Measurements from ENCODE around the gene SHE.

SHE gene

DNA sequence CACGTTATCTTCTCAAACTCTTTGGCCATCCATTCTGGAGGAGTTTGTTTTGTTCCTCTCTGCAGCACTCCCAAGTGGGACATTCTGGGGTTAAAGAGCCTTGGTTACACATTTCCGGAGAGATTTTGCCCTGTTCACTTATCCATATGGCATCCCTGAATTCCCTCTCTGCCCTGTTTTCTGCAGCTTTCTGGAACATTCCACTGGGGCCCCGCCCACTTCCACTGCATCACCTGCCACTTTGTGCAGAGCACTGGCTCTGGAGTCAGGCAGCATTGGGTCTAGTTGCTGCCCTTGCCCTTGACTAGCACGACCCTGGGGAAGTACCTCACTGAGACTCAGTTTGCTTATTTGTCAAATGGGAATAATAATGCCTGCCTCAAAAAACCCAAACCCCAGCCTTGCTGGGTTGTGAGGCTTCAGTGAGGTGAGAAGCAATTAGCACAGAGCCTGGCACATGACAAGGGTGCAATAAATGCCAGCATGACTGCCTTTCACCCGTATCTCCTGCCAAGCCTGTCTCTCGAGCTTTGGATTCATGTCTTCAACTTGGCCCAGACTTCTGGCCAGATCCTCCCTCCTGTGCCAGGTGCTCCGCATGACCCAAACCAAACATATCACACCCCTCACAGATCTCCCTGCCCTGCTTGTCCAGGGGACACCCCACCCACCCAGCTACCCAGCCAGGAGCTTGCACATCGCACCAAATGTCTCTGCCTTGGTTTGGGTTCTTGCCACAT lies 58.8 kb downstream of the SHE start:
- no peak for DNase-seq

DNA sequence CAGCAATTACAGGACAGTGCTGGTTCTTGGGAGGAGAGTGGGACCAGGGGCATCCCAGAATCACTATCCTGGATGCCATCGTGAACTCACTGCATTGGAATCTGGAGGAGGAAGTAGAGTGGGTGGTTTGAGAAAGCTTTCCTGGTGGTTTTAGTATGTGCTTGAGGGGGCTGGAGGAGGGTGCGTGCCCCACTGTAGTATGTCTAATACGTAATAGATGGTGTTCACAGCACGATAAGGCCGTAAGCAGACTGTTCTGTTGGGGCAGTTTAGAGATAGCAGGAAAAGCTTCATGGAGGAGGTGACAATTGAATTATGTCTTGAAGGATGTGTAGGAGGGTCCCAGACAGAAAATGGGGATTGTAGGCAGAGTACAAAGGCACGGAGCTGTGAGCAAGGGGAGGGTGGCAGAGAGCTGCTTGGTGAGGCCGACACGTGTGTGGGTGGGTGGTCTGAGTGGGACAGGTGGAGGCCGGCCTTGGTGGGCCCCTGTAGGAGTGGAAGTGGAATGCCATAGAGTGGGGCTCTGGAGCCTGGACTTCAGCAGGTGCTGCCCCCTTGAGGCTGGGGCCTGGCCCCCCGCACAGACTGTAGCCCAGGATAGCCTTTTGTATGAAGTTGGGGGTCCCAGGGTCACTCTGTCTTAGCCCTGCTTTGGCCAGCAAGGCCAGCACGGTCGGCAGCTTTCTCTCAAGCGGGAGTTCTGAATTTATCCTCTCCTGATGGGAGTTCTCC lies 60.0 kb downstream of the SHE start:
- DNase-seq, result no peak

GRCh38 chr1:154441241-154441888 lies 60.8 kb downstream of the SHE start:
- DNase-seq, result no peak

GRCh38 chr1:154440036-154440804 lies 62.0 kb downstream of the SHE start:
- DNase-seq, result no peak

DNA sequence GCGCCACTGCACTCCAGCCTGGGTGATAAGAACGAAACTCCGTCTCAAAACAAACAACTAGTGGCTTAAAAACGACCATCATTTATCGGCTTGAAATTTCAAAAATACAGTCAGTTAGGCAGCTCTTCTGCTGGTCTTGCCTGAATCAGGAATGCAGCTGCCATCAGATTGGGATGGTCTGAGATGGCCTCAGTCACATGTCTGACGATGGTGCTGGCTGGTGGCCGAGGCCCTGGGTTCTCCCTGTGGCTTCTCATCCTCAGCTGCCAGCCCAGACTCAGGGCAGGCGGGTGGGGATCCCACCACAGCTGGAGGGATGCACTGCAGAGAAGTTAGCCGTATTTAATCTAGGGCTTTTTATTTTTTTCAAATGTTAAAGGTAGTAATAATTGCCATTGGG lies 65.8 kb downstream of the SHE start:
- no peak for DNase-seq

- no peak for DNase-seq
Observed at GRCh38 chr1:154435599-154436200, 66.5 kb downstream of the SHE start.

DNA sequence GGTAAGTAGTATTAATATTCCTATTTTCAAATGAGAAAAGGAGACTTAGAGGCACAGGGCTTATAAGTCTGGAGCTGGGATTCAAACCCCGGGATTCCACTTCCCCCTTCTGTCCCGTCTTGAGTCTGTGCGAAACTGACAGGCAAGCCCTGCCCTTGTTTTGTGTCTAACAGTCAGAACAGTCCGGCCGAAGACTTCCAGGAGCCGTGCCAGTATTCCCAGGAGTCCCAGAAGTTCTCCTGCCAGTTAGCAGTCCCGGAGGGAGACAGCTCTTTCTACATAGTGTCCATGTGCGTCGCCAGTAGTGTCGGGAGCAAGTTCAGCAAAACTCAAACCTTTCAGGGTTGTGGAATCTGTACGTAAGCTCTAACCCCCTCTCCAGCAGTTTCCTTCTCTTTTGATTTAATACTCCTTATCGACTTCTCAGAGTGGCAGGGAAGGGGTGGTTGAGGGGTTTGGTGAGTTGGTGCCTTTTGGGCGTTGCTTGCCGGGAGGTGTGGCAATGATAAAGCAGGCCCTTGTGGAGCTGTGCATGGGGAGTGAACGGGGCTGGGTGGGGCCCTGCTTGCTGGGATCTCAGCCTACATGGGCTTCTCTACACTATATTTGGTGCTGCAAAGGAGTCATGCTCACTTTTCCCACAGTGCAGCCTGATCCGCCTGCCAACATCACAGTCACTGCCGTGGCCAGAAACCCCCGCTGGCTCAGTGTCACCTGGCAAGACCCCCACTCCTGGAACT lies 67.7 kb downstream of the SHE start:
- no peak for DNase-seq

- peak; percentile 64 for DNase-seq
Observed at GRCh38 chr1:154433161-154433764, 68.9 kb downstream of the SHE start.

- DNase-seq, result peak; percentile 77
Observed at GRCh38 chr1:154431586-154432373, 70.4 kb downstream of the SHE start.

- DNase-seq, result no peak
Observed at GRCh38 chr1:154430903-154431302, 71.3 kb downstream of the SHE start.

- no peak for DNase-seq
Observed at GRCh38 chr1:154429841-154430611, 72.2 kb downstream of the SHE start.

Data from stimulated activated CD4-positive, alpha-beta T cell treated with anti-CD3 and anti-CD28 coated beads, Interleukin-15, amount 100 ng/mL, for 24 hours (primary cell).